PC-9 (cell line): Measurements from ENCODE around the gene USP38. TPM values are rescaled to one million over a fixed set of nuclear protein-coding genes. Genes with fewer than 3 reads are reported as not detected.

Source experiments
- BruUV-seq: library from RNA; stranded (reverse); fragments of 400-500 nt; replicated peaks from 2 replicates; lab custom pipeline; 2021; lab: Mats Ljungman, UMichigan
- CTCF ChIA-PET: fragments of 300-600 bp; sonication (Branson Sonifier 250); formaldehyde crosslinking; loops from one replicate; lab custom pipeline; 2022; ENCODE audit warnings: antibody characterized with exemption; lab: Charles Lee
- POLR2A ChIA-PET: fragments of 300-600 bp; sonication (Branson Sonifier 250); formaldehyde crosslinking; loops from one replicate; lab custom pipeline; 2022; ENCODE audit warnings: antibody characterized with exemption; ENCODE audit not compliant: unreplicated experiment; lab: Charles Lee
- DNase-seq, 2 experiments: peaks; one replicate each; pipeline versions ENCODE4 v3.0.0 to v3.0.0-alpha.2; 2015 to 2022; ENCODE audit warnings: mixed read lengths in 1 of 2
- H2AFZ ChIP-seq: fragments of 200-600 bp; sonication (generic); 2 replicates; pipeline ENCODE4 v1.8.1; 2017; ENCODE audit warnings: antibody characterized with exemption
- H3F3A ChIP-seq: fragments of 200-600 bp; sonication (generic); 2 replicates; pipeline ENCODE4 v1.8.1; 2017; ENCODE audit warnings: antibody characterized with exemption, mild to moderate bottlenecking, low read depth; ENCODE audit not compliant: insufficient read depth
- H3K27ac ChIP-seq: fragments of 200-600 bp; sonication (generic); 2 replicates; pipeline ENCODE4 v1.6.1; 2016; ENCODE audit warnings: mixed run types
- H3K27me3 ChIP-seq: fragments of 200-600 bp; sonication (generic); 2 replicates; pipeline ENCODE4 v1.6.1; 2016; ENCODE audit warnings: low read depth, mixed run types; ENCODE audit not compliant: insufficient read depth
- H3K36me3 ChIP-seq: fragments of 200-600 bp; sonication (generic); 2 replicates; pipeline ENCODE4 v1.6.1; 2016; ENCODE audit warnings: low read depth, mixed run types
- H3K4me1 ChIP-seq: fragments of 200-600 bp; sonication (generic); replicated peaks from 2 replicates; pipeline ENCODE4 v1.6.1; 2016; ENCODE audit warnings: mixed run types; ENCODE audit not compliant: insufficient read depth
- H3K4me2 ChIP-seq: fragments of 200-600 bp; sonication (generic); 2 replicates; pipeline ENCODE4 v1.6.1; 2017; ENCODE audit warnings: mixed run types
- H3K4me3 ChIP-seq: fragments of 200-600 bp; sonication (generic); 2 replicates; pipeline ENCODE4 v1.6.1; 2016; ENCODE audit warnings: mixed run types
- H3K79me2 ChIP-seq: fragments of 200-600 bp; sonication (generic); 2 replicates; pipeline ENCODE4 v1.6.1; 2017; ENCODE audit warnings: low read depth, mixed run types
- H3K9me2 ChIP-seq: fragments of 200-600 bp; sonication (generic); 2 replicates; pipeline ENCODE4 v1.8.1; 2017; ENCODE audit warnings: mild to moderate bottlenecking; ENCODE audit not compliant: insufficient read depth
- H3K9me3 ChIP-seq: fragments of 200-600 bp; sonication (generic); 2 replicates; pipeline ENCODE4 v1.8.1; 2016; ENCODE audit warnings: low read depth; ENCODE audit not compliant: insufficient read depth
- H4K20me1 ChIP-seq: fragments of 200-600 bp; sonication (generic); 2 replicates; pipeline ENCODE4 v1.8.1; 2017; ENCODE audit not compliant: insufficient read depth
- CTCF ChIP-seq: fragments of 200-600 bp; sonication (generic); conservative IDR thresholded peaks from 2 replicates; pipeline ENCODE4 v1.6.1; 2017; ENCODE audit warnings: mixed run types, antibody characterized with exemption, mild to moderate bottlenecking, moderate library complexity
- EZH2 ChIP-seq: fragments of 200-600 bp; sonication (generic); IDR thresholded peaks from 2 replicates; pipeline ENCODE4 v1.8.0; 2017; ENCODE audit warnings: antibody characterized with exemption, low read depth
- intact Hi-C: fragments of 100-400 bp; cut with micrococcal nuclease; formaldehyde crosslinking; loops from one replicate; pipeline ENCODE4 v1.10.0; 2022; ENCODE audit not compliant: unreplicated experiment
- total RNA-seq: library from RNA; stranded (reverse); gene quantifications from 2 replicates; pipeline ENCODE4 v1.2.3, GENCODE V29; 2021

The USP38 gene
- total RNA-seq, 1 experiment from 2014 or later, result 11.9 TPM

- Histone ChIP-seq H3K4me2 (peak overlapping the region; percentile 95), H3K79me2 (peaks cover 60% of the 10 kb centered on the region), H3K4me3 (peak overlapping the region; percentile 92), H3F3A (peaks cover 17% of the 10 kb centered on the region; the same call in 1 of the 2 replicates), H3K27me3 (no peaks in the 10 kb centered on the region), H2AFZ (no peak overlapping the region), H3K9me3 (no peaks in the 10 kb centered on the region), H3K9me2 (no peaks in the 10 kb centered on the region), H4K20me1 (peaks cover 29% of the 10 kb centered on the region), H3K27ac (no peak overlapping the region), H3K36me3 (peaks cover 17% of the 10 kb centered on the region), H3K4me1 (peaks cover 20% of the 10 kb centered on the region)
- no peak for DNase-seq
- ChIA-PET CTCF (no interaction called here), POLR2A (no interaction called here)
- intact Hi-C loops, result loop anchor here (10.0 kb wide), 2 partner anchors 714 to 1064 kb away; no protein-coding TSS in a partner anchor
- BruUV-seq, result no TSS peak
- TF ChIP-seq EZH2 (no peak), CTCF (no peak)
Observed at GRCh38 chr4:143188136-143189088, 3.7 kb downstream of the USP38 start.

GRCh38 chr4:143189528-143189927, 4.8 kb downstream of the USP38 start:
- Histone ChIP-seq H3K36me3 (peaks cover 17% of the 10 kb centered on the region), H4K20me1 (peaks cover 29% of the 10 kb centered on the region), H3K9me3 (no peaks in the 10 kb centered on the region), H2AFZ (no peak overlapping the region), H3F3A (peaks cover 7% of the 10 kb centered on the region; the same call in 1 of the 2 replicates), H3K9me2 (no peaks in the 10 kb centered on the region), H3K27ac (no peak overlapping the region), H3K27me3 (no peaks in the 10 kb centered on the region), H3K4me3 (no peak overlapping the region), H3K79me2 (peaks cover 60% of the 10 kb centered on the region), H3K4me1 (peaks cover 18% of the 10 kb centered on the region), H3K4me2 (no peak overlapping the region)
- CTCF ChIA-PET, result no interaction called here
- POLR2A ChIA-PET, result no interaction called here
- no TSS peak for BruUV-seq
- intact Hi-C loops, result loop anchor here (10.0 kb wide), 2 partner anchors 715 to 1065 kb away; no protein-coding TSS in a partner anchor
- TF ChIP-seq EZH2 (no peak), CTCF (no peak)
- no peak for DNase-seq

GRCh38 chr4:143195581-143195980, 10.9 kb downstream of the USP38 start:
- no peak for DNase-seq
- Histone ChIP-seq H3K4me1 (no peaks in the 10 kb centered on the region), H3F3A (no peaks in the 10 kb centered on the region), H3K36me3 (peaks cover 24% of the 10 kb centered on the region), H3K4me2 (no peak overlapping the region), H4K20me1 (no peaks in the 10 kb centered on the region), H3K27me3 (no peaks in the 10 kb centered on the region), H3K79me2 (peaks cover 10% of the 10 kb centered on the region; the same call in 1 of the 2 replicates), H3K27ac (no peak overlapping the region), H3K9me2 (no peaks in the 10 kb centered on the region), H3K4me3 (no peak overlapping the region), H3K9me3 (no peaks in the 10 kb centered on the region), H2AFZ (no peak overlapping the region)
- POLR2A ChIA-PET, result no interaction called here
- intact Hi-C loops, result no loop called here
- no TSS peak for BruUV-seq
- CTCF ChIA-PET, result no interaction called here
- no peak for TF ChIP-seq CTCF
- no peak for TF ChIP-seq EZH2
